Measurements from ENCODE around the gene TECR. TPM values are rescaled to one million over a fixed set of nuclear protein-coding genes. Genes with fewer than 3 reads are reported as not detected.
A peak's percentile ranks its signal among the peaks of the same experiment; 100 is the strongest.

The TECR gene
- total and polyA plus RNA-seq, 2 of the 13 experiments (the other 11 are each of a cell fraction or from before 2014, with no cell fraction given) = 54.9 to 121 TPM

DNA sequence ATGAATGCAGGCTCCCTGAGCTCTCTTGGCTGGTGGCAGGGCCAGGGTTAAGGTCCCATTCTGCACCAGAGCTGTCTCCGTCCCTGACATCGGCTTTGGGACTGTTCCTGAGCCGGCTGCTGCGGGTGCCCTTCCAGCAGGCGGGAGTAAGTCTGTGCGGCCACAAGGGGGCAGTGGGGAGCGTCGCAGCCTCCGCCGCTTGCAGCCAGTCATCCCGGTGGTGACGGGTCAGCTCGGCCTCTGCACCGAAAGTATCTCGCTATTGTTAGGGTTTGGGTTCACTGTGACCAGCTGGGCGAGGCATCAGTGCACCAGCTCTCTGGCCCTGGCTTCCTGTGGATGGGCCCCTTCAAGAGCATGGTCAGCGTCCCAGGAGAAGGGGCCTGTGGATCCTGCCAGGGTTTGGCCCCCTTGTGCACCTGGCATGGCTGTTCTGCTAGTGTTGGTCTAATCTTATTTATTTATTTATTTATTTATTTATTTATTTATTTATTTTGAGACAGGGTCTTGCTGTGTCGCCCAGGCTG, 27.3 kb downstream of the TECR start:
- H3K9ac ChIP-seq (ENCODE audit: insufficient read depth, low read depth, low read length) = no peak overlapping the region; the same call in 1 of the 2 replicates
- peaks cover 43% of the 10 kb centered on the region for H3K4me1 ChIP-seq (ENCODE audit: insufficient read depth, low read length)
- TF ChIP-seq ERF (CRISPR knock-in tag; IDR thresholded peaks at IDR 0.05) (peak; percentile 27; the same call in 1 of the 2 replicates), MTA1 (CRISPR knock-in tag; IDR thresholded peaks at IDR 0.05; ENCODE audit: borderline replicate concordance) (no peak), RNF2 (conservative IDR thresholded peaks at IDR 0.05; ENCODE audit: low read depth) (no peak), ARNT2 (CRISPR knock-in tag; IDR thresholded peaks at IDR 0.05; ENCODE audit: low read depth) (0 out of 2 replicates have a peak, but pooled peaks have one; percentile 21), MAFK (conservative IDR thresholded peaks at IDR 0.05 in 1 of 2, IDR thresholded peaks at IDR 0.05 in 1 of 2; ENCODE audit: low read length in 2 of 2) (no peak), MAFF (IDR thresholded peaks at IDR 0.05; ENCODE audit: low read depth, low read length) (no peak), HHEX (CRISPR knock-in tag; IDR thresholded peaks at IDR 0.05) (no peak), TBL1XR1 (IDR thresholded peaks at IDR 0.05; ENCODE audit: borderline replicate concordance, low read length, partially characterized antibody) (no peak), NFIB (CRISPR knock-in tag; IDR thresholded peaks at IDR 0.05; ENCODE audit: borderline replicate concordance) (no peak), ZMAT3 (CRISPR knock-in tag; conservative IDR thresholded peaks at IDR 0.05) (no peak), TCF7L2 (IDR thresholded peaks at IDR 0.05; ENCODE audit: low read depth, low read length) (no peak), CCDC6 (CRISPR knock-in tag; IDR thresholded peaks at IDR 0.05) (0 out of 2 replicates have a peak, but pooled peaks have one; percentile 28), ATF2 (CRISPR knock-in tag; IDR thresholded peaks at IDR 0.05) (no peak), ZNF124 (CRISPR knock-in tag; IDR thresholded peaks at IDR 0.05) (no peak), EP300 (IDR thresholded peaks at IDR 0.05; ENCODE audit: low read depth in 2 of 2, low read length in 2 of 2) (no peak), EP300 (CRISPR knock-in tag; IDR thresholded peaks at IDR 0.05; ENCODE audit: borderline replicate concordance) (no peak)
- TF ChIP-seq, protein P1, sequence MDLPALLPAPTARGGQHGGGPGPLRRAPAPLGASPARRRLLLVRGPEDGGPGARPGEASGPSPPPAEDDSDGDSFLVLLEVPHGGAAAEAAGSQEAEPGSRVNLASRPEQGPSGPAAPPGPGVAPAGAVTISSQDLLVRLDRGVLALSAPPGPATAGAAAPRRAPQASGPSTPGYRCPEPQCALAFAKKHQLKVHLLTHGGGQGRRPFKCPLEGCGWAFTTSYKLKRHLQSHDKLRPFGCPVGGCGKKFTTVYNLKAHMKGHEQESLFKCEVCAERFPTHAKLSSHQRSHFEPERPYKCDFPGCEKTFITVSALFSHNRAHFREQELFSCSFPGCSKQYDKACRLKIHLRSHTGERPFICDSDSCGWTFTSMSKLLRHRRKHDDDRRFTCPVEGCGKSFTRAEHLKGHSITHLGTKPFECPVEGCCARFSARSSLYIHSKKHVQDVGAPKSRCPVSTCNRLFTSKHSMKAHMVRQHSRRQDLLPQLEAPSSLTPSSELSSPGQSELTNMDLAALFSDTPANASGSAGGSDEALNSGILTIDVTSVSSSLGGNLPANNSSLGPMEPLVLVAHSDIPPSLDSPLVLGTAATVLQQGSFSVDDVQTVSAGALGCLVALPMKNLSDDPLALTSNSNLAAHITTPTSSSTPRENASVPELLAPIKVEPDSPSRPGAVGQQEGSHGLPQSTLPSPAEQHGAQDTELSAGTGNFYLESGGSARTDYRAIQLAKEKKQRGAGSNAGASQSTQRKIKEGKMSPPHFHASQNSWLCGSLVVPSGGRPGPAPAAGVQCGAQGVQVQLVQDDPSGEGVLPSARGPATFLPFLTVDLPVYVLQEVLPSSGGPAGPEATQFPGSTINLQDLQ (CRISPR knock-in tag; IDR thresholded peaks at IDR 0.05) = no peak
- TF ChIP-seq, protein P2, sequence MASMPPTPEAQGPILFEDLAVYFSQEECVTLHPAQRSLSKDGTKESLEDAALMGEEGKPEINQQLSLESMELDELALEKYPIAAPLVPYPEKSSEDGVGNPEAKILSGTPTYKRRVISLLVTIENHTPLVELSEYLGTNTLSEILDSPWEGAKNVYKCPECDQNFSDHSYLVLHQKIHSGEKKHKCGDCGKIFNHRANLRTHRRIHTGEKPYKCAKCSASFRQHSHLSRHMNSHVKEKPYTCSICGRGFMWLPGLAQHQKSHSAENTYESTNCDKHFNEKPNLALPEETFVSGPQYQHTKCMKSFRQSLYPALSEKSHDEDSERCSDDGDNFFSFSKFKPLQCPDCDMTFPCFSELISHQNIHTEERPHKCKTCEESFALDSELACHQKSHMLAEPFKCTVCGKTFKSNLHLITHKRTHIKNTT (CRISPR knock-in tag; IDR thresholded peaks at IDR 0.05) = no peak

More for the DNA sequence above, 27.3 kb downstream of the TECR start:
- no peak overlapping the region for H3K27ac ChIP-seq (ENCODE audit: extremely low read length, insufficient read depth, low read length)
- peaks cover 3 to 4% of the 10 kb centered on the region in 2 experiments; a peak in 2 of 5 replicates for H3K36me3 ChIP-seq (replicated peaks in 1 of 2; ENCODE audit: control insufficient read depth in 1 of 2, insufficient read depth in 2 of 2, low read length in 2 of 2)
- H3K79me2 ChIP-seq (ENCODE audit: insufficient read depth, low read length) = peaks cover 53% of the 10 kb centered on the region
- H4K20me1 ChIP-seq (ENCODE audit: insufficient read depth, low read length) = no peaks in the 10 kb centered on the region; the same call in 1 of the 2 replicates
- intact Hi-C loops (cut with micrococcal nuclease; ENCODE audit: unreplicated experiment) (no loop called here), in situ Hi-C loops (cut with HindIII; ENCODE audit: extremely low pct_ligation_motif_present, low pct_unique_long_range_greater_than_20kb) (no loop called here)
- peak overlapping the region; percentile 70 for H3K4me2 ChIP-seq (ENCODE audit: low read depth, low read length)
- H2AFZ ChIP-seq (ENCODE audit: low read length) = no peak overlapping the region
- H3K27me3 ChIP-seq (ENCODE audit: control insufficient read depth in 1 of 2, insufficient read depth in 2 of 2, low read length in 2 of 2) = no peaks in the 10 kb centered on the region
- BruUV-seq (replicated peaks) = no TSS peak
- WGBS (ENCODE audit: low lambda C conversion rate) = 93% methylated on average over 2 of the region's 18 CpGs
- ATAC-seq (peak; percentile 62), FAIRE-seq (peak; percentile 66), DNase-seq (ENCODE audit: low spot score) (peak; percentile 61)
- H3K9me3 ChIP-seq (ENCODE audit: low read length) = no peaks in the 10 kb centered on the region
- H3K4me3 ChIP-seq (replicated peaks in 1 of 3; ENCODE audit: insufficient read depth in 1 of 3, low read depth in 2 of 3, low read length in 3 of 3) = peak overlapping the region in 1 of 3 experiments; percentile 48; a peak in 2 of 6 replicates
- ChIA-PET CTCF (ENCODE audit: low intra/inter-chr PET ratio, low total read pairs) (interaction anchor here (0.7 to 1.4 kb wide), 3 partner anchors 10 to 51 kb away, joined by 3 to 6 read pairs (median 4); partner anchors contain the start of gene NDUFB7), POLR2A (interaction anchor here (1.1 to 1.3 kb wide), 2 partner anchors 37 to 39 kb away, joined by 3 to 5 read pairs; partner anchors contain the start of gene DNAJB1)
